Measurements from ENCODE around the gene PRKAG2.

PRKAG2 gene

GRCh38 chr7:151679071-151679708, 197.7 kb downstream of the PRKAG2 start:
- H3K27ac Mint-ChIP-seq, result peak overlapping the region; percentile 83
- DNase-seq (ENCODE audit: low spot score in 2 of 2) (no peak), ATAC-seq (peak; percentile 9)
- no peaks in the 10 kb centered on the region for H3K9me3 Mint-ChIP-seq
- H3K4me3 Mint-ChIP-seq, result no peak overlapping the region
- peaks cover 55% of the 10 kb centered on the region for H3K4me1 Mint-ChIP-seq
- H3K36me3 Mint-ChIP-seq, result no peaks in the 10 kb centered on the region

- DNase-seq (ENCODE audit: low spot score in 2 of 2) (no peak), ATAC-seq (no peak)
- no peak overlapping the region for H3K4me3 Mint-ChIP-seq
- peak overlapping the region; percentile 83 for H3K27ac Mint-ChIP-seq
- peaks cover 55% of the 10 kb centered on the region for H3K4me1 Mint-ChIP-seq
- no peaks in the 10 kb centered on the region for H3K9me3 Mint-ChIP-seq
- H3K36me3 Mint-ChIP-seq, result no peaks in the 10 kb centered on the region
Observed at GRCh38 chr7:151678227-151678604, 198.7 kb downstream of the PRKAG2 start.

GRCh38 chr7:151677581-151678226, 199.2 kb downstream of the PRKAG2 start:
- Mint-ChIP-seq H3K4me1 (peaks cover 50% of the 10 kb centered on the region), H3K4me3 (no peak overlapping the region), H3K36me3 (peaks cover 2% of the 10 kb centered on the region), H3K9me3 (no peaks in the 10 kb centered on the region), H3K27ac (peak overlapping the region; percentile 19)
- DNase-seq (ENCODE audit: low spot score in 2 of 2), result no peak
- no peak for ATAC-seq

- peaks cover 43% of the 10 kb centered on the region for H3K4me1 Mint-ChIP-seq
- no peak for ATAC-seq
- no peak overlapping the region for H3K27ac Mint-ChIP-seq
- DNase-seq (ENCODE audit: low spot score in 2 of 2), result no peak
- no peak overlapping the region for H3K4me3 Mint-ChIP-seq
- H3K9me3 Mint-ChIP-seq, result no peaks in the 10 kb centered on the region
- peaks cover 7% of the 10 kb centered on the region for H3K36me3 Mint-ChIP-seq
Observed at GRCh38 chr7:151676759-151677158, 200.2 kb downstream of the PRKAG2 start.

GRCh38 chr7:151675196-151675920, 201.6 kb downstream of the PRKAG2 start:
- Mint-ChIP-seq H3K36me3 (peaks cover 7% of the 10 kb centered on the region), H3K4me3 (no peak overlapping the region), H3K27ac (peak overlapping the region; percentile 37)

GRCh38 chr7:151674161-151674920, 202.6 kb downstream of the PRKAG2 start:
- H3K4me3 Mint-ChIP-seq, result no peak overlapping the region
- peaks cover 30% of the 10 kb centered on the region for H3K4me1 Mint-ChIP-seq
- H3K9me3 Mint-ChIP-seq, result no peaks in the 10 kb centered on the region
- ATAC-seq, result no peak
- DNase-seq (ENCODE audit: low spot score in 2 of 2), result no peak
- no peak overlapping the region for H3K27ac Mint-ChIP-seq
- peaks cover 7% of the 10 kb centered on the region for H3K36me3 Mint-ChIP-seq

More at GRCh38 chr7:151675196-151675920, 201.6 kb downstream of the PRKAG2 start:
- ATAC-seq (no peak), DNase-seq (ENCODE audit: low spot score in 2 of 2) (no peak)
- no peaks in the 10 kb centered on the region for H3K9me3 Mint-ChIP-seq
- peaks cover 33% of the 10 kb centered on the region for H3K4me1 Mint-ChIP-seq

GRCh38 chr7:151673216-151673615, 203.7 kb downstream of the PRKAG2 start:
- Mint-ChIP-seq H3K27ac (peak overlapping the region; percentile 35), H3K36me3 (peaks cover 7% of the 10 kb centered on the region), H3K9me3 (peaks cover 3% of the 10 kb centered on the region), H3K4me3 (no peak overlapping the region), H3K4me1 (peaks cover 24% of the 10 kb centered on the region)
- ATAC-seq (no peak), DNase-seq (ENCODE audit: low spot score in 2 of 2) (no peak)

- Mint-ChIP-seq H3K9me3 (peaks cover 3% of the 10 kb centered on the region), H3K4me1 (peaks cover 19% of the 10 kb centered on the region), H3K4me3 (no peak overlapping the region), H3K27ac (no peak overlapping the region), H3K36me3 (peaks cover 7% of the 10 kb centered on the region)
- DNase-seq (ENCODE audit: low spot score in 2 of 2) (no peak), ATAC-seq (no peak)
Observed at GRCh38 chr7:151672716-151673115, 204.2 kb downstream of the PRKAG2 start.

GRCh38 chr7:151671514-151671913, 205.4 kb downstream of the PRKAG2 start:
- H3K36me3 Mint-ChIP-seq, result peaks cover 7% of the 10 kb centered on the region
- ATAC-seq (no peak), DNase-seq (ENCODE audit: low spot score in 2 of 2) (no peak)
- peaks cover 18% of the 10 kb centered on the region for H3K4me1 Mint-ChIP-seq
- no peak overlapping the region for H3K4me3 Mint-ChIP-seq
- no peak overlapping the region for H3K27ac Mint-ChIP-seq
- H3K9me3 Mint-ChIP-seq, result peaks cover 3% of the 10 kb centered on the region

- no peak overlapping the region for H3K27ac Mint-ChIP-seq
Observed at GRCh38 chr7:151669762-151670161, 207.2 kb downstream of the PRKAG2 start.

GRCh38 chr7:151666886-151667285, 210.0 kb downstream of the PRKAG2 start:
- Mint-ChIP-seq H3K9me3 (peaks cover 3% of the 10 kb centered on the region), H3K27ac (no peak overlapping the region), H3K36me3 (no peaks in the 10 kb centered on the region), H3K4me3 (no peak overlapping the region), H3K4me1 (peaks cover 12% of the 10 kb centered on the region)
- no peak for ATAC-seq
- no peak for DNase-seq (ENCODE audit: low spot score in 2 of 2)

More at GRCh38 chr7:151669762-151670161, 207.2 kb downstream of the PRKAG2 start:
- Mint-ChIP-seq H3K9me3 (peaks cover 3% of the 10 kb centered on the region), H3K4me1 (peaks cover 12% of the 10 kb centered on the region), H3K4me3 (no peak overlapping the region), H3K36me3 (peaks cover 7% of the 10 kb centered on the region)
- ATAC-seq, result no peak
- no peak for DNase-seq (ENCODE audit: low spot score in 2 of 2)

- Mint-ChIP-seq H3K9me3 (peaks cover 3% of the 10 kb centered on the region), H3K27ac (no peak overlapping the region), H3K4me3 (no peak overlapping the region), H3K4me1 (peaks cover 11% of the 10 kb centered on the region), H3K36me3 (no peaks in the 10 kb centered on the region)
- ATAC-seq (no peak), DNase-seq (ENCODE audit: low spot score in 2 of 2) (no peak)
Observed at GRCh38 chr7:151665368-151665767, 211.5 kb downstream of the PRKAG2 start.

- Mint-ChIP-seq H3K4me1 (peaks cover 5% of the 10 kb centered on the region), H3K36me3 (no peaks in the 10 kb centered on the region), H3K4me3 (no peak overlapping the region), H3K27ac (no peak overlapping the region), H3K9me3 (peaks cover 3% of the 10 kb centered on the region)
- no peak for ATAC-seq
- DNase-seq (ENCODE audit: low spot score in 2 of 2), result no peak
Observed at GRCh38 chr7:151664268-151664667, 212.6 kb downstream of the PRKAG2 start.

- Mint-ChIP-seq H3K4me1 (no peaks in the 10 kb centered on the region), H3K9me3 (no peaks in the 10 kb centered on the region), H3K27ac (no peak overlapping the region), H3K36me3 (no peaks in the 10 kb centered on the region), H3K4me3 (no peak overlapping the region)
- ATAC-seq (no peak), DNase-seq (ENCODE audit: low spot score in 2 of 2) (no peak)
Observed at GRCh38 chr7:151663382-151664100, 213.4 kb downstream of the PRKAG2 start.

All from stimulated activated effector memory CD8-positive, alpha-beta T cell treated with anti-CD3 and anti-CD28 coated beads, Interleukin-12 subunit alpha, Interleukin-12 subunit beta, amount 100 ng/mL, for 72 hours (primary cell).